Left cardiac atrium (tissue), 4 donors: Measurements from ENCODE around the gene TARDBP. TPM values are rescaled to one million over a fixed set of nuclear protein-coding genes. Genes with fewer than 3 reads are reported as not detected.
"Not testable (repeated sequence)": the region's sequence is repeated elsewhere in the genome, so short reads cannot be mapped to it uniquely, and the experiment has no call there.

ENCODE experiments used
- ATAC-seq, 2 donors: fragments of 200-7000 bp; cut with Tn5 transposase; one replicate each; pipeline ENCODE4 v1.9.1; 2020; ENCODE audit warnings: mild to moderate bottlenecking in 2 of 2, moderate library complexity in 2 of 2
- DNase-seq: peaks from one replicate; pipeline ENCODE4 v3.0.0-alpha.2; 2020
- intact Hi-C, 2 donors: fragments of 100-400 bp; cut with DNase I; formaldehyde crosslinking; loops; one replicate each; pipeline versions ENCODE4 v1.14.1 to v1.15.1; 2022 to 2023
- total RNA-seq, 2 donors: library from RNA; stranded (reverse); fragmentation: NEBNext Ultra II Directional; extraction: Animal tissue kit (Norgen Biotek cat#: 25700); gene quantifications; one replicate each; pipeline ENCODE4 v1.2.1, GENCODE V29; 2021
- donor health status: DM: no; HTN: yes; CAD: no.
- donor health status: DM: no; HTN: yes; CAD: no; lungs with severe emphysema.
- donor health status: DM: yes; HTN: yes; CAD: no.
- donor health status: Dilated cardiomyopathy.

Gene TARDBP
- total RNA-seq, 2 donors from 2014 or later = 102 to 119 TPM

DNA sequence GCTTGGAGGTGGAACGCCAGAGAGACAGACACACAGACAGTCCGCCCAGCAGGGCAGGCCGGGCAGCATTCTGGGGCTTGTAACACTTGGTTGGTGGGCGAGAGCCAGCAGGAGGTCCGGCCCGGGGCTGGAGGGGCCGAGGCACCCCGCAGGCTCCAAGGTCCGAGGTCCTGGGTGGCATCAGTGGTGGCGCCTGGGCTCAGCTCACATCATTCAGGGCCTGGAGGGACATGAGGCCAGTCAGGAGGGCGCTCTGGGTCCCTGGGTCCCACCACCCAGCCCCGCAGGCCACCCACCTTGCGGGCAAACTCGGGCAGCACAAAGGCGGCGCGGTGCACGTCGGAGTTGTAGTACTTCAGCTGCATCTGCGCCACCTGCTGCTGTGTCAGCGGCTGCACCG lies 42.2 kb downstream of the TARDBP start:
- DNase-seq = no peak
- ATAC-seq = no peak
- intact Hi-C loops = no loop called here

DNA sequence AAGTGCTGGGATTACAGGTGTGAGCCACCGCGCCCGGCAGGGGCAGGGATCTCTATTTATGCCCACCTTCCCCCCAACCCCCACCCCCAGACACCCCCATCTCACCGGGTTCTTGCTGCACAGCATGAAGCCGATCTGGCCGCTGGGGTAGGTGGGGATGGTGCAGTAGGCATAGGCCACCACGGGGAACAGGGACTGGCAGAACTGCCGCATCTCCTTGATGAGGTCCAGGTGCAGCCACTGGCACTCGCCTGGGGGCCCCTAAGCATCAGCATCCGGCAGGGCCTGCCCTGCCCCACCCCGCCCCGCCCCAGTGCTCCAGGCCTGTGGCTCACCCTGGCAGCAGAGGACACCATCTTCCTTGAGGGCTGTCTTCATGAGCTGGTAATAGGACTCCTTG lies 43.2 kb downstream of the TARDBP start:
- no peak for ATAC-seq
- intact Hi-C loops = no loop called here
- no peak for DNase-seq

DNA sequence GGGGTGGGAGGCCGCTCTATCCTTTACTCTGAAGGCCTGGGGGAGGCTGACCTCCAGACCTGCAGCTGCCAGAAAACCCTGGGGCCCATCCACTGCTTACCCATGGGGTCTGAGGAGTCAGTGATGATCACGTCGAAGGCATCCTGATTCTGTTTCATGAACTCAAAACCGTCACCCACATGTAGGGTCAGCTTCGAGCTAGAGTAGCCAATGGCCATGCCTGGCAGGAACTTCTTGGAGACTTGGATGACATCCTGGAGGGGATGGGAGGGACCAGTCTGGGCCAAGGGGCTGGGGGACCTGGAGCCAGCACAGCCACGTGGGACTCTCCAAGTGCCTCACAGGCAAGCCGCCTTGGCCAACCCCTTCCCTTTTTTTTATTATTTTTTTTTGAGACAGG lies 44.0 kb downstream of the TARDBP start:
- DNase-seq (no peak), ATAC-seq (no peak)
- intact Hi-C loops = no loop called here

- intact Hi-C loops = no loop called here
- DNase-seq = no peak
- no peak for ATAC-seq
Observed at GRCh38 chr1:11057477-11057876, 45.0 kb downstream of the TARDBP start.

DNA sequence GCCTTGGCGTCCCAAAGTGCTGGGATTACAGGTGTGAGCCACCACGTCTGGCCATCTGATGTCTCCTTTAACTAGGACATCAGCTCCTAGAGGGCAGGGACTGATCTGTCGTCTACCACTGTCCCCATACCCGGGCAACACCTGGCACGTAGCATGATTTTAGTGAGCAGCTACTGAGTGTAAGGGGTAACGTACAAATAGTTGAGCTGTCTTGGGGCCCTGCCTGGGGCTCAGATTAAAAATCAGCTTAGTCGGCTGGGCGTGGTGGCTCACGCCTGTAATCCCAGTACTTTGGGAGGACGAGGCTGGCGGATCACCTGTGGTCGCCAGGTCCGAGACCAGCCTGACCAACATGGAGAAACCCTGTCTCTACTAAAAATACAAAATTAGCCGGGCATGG lies 45.6 kb downstream of the TARDBP start:
- no peak for ATAC-seq
- DNase-seq = no peak
- intact Hi-C loops = no loop called here

GRCh38 chr1:11058595-11059154 lies 46.2 kb downstream of the TARDBP start:
- intact Hi-C loops = no loop called here
- no peak for DNase-seq
- ATAC-seq = no peak

DNA sequence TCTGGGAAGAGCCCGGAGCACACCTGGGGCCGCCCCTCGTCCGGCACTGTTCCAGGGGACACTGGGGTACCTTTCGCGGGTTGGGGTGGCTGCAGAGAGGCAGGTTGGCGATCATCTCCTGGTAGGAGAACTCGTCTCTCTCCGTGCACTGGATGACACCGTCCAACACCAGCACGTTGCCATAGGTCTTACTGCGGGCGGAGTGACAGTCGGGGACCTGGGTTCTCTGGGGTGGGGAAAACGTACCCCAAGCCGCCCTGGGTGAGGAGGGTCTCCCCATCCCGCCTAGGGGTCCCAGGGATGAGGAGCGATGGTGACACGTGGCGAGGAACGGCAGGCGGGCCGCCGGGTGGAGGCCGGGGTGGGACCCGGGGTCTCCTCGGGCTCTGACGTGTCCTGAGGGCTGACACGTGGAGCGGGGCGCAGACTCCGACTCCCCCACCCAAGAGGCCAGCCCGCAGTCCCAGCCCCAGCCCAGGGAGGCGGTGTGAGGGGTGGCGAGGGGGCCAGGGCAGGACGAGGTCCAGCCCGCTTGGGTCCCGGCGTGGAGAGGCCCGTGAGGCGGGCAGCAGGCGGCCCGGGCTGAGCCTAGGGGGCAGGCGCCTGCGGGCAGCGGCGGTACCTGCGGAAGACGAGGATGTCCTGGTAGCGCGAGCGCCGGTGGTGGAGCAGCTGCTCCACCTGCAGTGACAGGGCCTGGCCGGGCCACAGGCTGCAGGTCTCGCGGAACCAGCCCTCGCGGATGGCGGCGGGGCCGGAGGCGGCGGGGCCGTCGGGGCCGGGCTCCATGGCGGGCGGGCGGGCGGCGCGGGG lies 46.9 kb downstream of the TARDBP start:
- peak in 1 of 2 donors; percentile 2 for ATAC-seq

GRCh38 chr1:11059968-11060830 lies 47.7 kb downstream of the TARDBP start, which contains the start of gene SRM:
TSS of gene SRM (minus strand) at chr1:11060018. CDS start at chr1:11059943, 75 bp downstream.
- intact Hi-C loops = no loop called here
- peak; percentile 99 for ATAC-seq
- peak; percentile 93 for DNase-seq

More for the DNA sequence above, 46.9 kb downstream of the TARDBP start:
- no peak for DNase-seq
- intact Hi-C loops = no loop called here

- DNase-seq = no peak
- no peak for ATAC-seq
Observed at GRCh38 chr1:11061652-11062365, 49.4 kb downstream of the TARDBP start.

DNA sequence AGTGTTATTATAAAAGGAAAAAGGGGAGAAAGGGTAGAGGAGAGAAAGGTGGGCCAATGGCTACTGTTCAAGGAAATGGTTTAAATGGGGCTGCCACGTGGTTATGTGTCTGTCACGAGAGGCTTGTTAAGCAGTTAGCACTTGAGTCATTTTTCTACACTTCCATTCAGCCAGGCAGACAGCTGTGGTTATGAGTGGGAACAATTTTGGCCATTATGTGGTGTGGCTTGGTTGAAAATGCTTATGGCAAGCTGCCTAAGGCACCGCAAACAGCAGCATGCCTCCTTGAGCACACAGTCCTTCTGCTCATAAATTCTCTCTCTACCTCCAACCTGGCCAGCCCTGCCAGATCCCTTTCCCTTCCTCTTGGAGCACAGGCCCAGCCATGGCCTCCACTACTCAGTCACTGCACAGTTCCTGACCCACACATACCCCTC lies 50.5 kb downstream of the TARDBP start:
- intact Hi-C loops = no loop called here
- no peak for DNase-seq
- ATAC-seq = no peak

More at GRCh38 chr1:11061652-11062365, 49.4 kb downstream of the TARDBP start:
- intact Hi-C loops = no loop called here

GRCh38 chr1:11063937-11064537 lies 51.6 kb downstream of the TARDBP start:
- DNase-seq, ATAC-seq, intact Hi-C loops: not testable (repeated sequence)

DNA sequence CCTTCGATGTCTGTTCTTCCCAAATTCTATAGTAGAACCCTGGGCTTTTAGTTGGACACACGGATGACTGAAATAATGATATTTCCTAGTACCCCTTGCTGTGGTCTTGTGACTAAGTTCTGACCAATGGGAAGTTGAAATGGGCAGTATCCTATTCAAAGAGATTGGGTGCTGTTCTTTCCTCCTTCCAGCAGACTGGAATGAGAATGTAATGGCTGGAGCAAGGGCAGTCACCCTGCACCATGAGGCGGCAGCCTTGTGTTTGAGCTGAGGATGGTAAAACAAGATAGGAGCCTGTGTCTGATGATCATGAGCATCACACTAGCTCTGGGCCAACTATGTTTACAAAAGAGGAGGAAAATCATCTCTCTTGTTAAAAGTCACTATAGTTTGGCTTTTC lies 52.5 kb downstream of the TARDBP start:
- no peak for ATAC-seq
- intact Hi-C loops = no loop called here
- DNase-seq = no peak

DNA sequence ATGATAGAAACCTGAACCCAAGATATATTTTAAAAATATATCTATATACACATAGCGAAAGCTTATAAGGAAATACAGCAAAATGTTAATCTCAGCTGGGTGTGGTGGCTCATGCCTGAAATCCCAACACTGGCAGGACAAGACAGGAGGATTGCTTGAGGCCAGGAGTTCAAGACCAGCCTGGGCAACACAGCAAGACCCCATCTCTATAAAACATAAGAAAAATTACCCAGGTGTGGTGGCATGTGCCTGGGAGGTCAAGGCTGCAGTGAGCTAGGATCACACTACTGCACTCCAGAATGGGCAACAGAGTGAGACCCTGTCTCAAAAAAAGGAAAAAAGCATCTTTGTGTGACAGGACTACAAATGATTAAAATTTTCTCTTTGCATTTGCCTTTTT lies 53.3 kb downstream of the TARDBP start:
- DNase-seq = no peak
- intact Hi-C loops = no loop called here
- no peak for ATAC-seq

GRCh38 chr1:11067716-11068599 lies 55.5 kb downstream of the TARDBP start:
- ATAC-seq (no peak), DNase-seq (no peak)
- intact Hi-C loops = no loop called here

DNA sequence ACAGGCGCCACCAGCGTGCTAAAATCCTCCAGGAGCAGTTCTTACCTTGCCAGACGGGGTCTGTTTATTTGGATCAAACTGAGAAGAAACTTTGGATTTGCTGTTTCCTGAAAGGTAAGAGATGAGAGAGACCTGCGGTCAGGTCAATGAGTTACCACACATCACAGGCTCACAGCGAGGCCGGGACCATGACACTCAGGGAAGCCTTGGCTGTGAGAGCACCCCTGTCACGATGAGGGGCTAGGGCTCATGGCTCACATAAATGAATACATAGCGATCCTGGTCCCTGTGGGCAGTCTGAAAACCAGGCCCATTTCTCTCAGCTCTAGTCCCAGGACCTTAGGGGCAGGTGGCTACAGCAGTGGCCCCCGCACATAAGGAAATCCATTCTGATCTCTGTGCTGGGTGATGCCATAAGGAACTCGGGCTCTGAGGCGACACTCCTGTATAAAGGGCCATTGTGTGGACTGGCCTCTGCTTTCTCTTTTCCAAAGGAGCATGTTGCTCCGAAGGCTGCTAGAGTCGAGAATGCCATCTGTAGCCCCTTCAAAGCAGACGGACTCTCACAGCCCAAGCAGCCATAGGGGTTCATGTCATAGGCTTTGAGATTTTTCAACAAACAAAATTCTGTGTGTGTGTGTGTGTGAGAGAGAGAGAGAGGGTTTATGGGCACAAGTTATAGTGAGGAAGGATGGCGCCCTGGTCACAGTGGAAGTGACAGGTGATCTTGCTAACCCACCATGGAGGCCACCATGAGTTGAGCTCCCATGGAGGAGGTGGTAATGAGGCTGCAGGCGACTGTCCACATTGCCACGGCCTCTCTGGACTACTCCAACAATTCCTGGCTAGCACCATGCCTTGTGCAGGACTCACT lies 56.4 kb downstream of the TARDBP start:
- DNase-seq = no peak
- intact Hi-C loops = no loop called here
- ATAC-seq = no peak

- intact Hi-C loops = no loop called here
- ATAC-seq = no peak
Observed at GRCh38 chr1:11070876-11071275, 58.4 kb downstream of the TARDBP start.

More at GRCh38 chr1:11070876-11071275, 58.4 kb downstream of the TARDBP start:
- DNase-seq = no peak
